Left hindlimb (tissue), 1 donor: ENCODE data around the gene INAVA.

Experiments
- DNase-seq: peaks from one replicate; pipeline ENCODE4 v3.0.0-alpha.2; 2018

INAVA gene, protein sequence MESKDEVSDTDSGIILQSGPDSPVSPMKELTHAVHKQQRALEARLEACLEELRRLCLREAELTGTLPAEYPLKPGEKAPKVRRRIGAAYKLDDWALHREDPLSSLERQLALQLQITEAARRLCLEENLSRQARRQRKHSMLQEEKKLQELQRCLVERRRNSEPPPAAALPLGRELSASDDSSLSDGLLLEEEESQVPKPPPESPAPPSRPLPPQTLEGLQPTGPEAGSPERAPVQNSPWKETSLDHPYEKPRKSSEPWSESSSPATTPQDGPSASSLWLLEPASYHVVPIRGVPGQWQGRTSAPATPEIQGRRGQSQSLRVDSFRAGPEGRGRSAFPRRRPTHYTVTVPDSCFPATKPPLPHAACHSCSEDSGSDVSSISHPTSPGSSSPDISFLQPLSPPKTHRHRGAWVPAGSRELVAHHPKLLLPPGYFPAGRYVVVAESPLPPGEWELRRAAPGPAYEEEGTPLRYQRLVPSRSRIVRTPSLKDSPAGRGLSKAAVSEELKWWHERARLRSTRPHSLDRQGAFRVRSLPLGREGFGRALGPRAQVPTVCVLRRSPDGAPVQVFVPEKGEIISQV

DNA sequence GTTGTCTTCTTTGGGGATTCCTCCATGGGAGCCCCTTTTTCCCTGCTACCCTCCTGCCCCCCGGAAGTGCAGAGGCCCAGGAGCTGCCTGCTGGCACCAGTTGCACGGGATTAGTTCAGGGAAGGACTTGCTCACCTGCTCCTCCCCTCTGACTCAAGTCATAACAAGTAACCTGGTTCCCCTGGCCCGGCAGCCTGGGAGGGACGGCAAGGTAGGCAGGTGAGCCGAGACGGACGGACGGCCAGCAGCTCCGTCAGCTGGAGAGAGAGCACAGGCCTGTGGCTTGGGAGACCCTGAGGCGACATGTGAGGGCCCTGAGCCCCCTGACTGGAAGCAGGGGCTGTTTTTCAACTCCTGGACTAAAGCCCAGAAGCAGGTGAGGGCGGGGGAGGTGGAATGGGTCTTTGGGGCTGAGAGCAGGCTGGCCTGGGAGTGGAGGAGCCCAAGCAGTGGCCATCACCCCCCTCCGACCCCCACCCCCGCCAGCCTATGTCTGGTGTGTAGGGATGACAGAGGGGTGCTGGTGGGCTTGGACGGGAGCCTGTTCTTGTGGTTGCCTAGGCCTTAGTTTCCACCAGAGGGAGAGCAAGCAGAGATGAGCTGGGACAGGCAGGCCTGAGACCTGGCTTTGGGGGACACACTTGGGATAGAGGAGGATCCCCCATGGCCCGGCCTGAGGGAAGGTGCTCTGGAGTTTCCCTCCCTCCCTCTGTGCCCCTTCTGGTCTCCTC lies at the start of gene INAVA:
Gene INAVA, plus strand, starts transcription at position 189 of the 731 bp plus-strand sequence. CDS start 3,501 bp downstream, outside the sequence.
- no peak for DNase-seq

DNA sequence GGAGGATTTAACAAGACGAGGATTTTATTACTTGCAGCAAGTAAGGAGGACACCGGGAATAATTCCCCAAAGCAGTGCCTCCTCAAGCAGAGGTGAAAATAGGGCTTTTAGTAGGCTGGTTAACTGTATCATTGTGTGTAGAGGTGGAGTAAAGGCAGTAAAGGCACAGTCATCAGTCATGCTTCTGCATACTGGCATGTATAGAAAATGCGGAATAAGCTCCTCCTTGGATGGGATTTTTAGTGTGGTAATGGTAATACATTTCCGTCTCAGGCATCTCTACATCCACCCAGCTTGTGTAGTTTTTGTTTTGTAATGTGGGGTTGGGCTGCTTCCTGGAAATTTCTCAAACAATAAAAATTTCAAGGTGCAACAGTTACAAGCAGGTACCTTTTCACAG lies 49.3 kb upstream of the INAVA start:
- no peak for DNase-seq

DNA sequence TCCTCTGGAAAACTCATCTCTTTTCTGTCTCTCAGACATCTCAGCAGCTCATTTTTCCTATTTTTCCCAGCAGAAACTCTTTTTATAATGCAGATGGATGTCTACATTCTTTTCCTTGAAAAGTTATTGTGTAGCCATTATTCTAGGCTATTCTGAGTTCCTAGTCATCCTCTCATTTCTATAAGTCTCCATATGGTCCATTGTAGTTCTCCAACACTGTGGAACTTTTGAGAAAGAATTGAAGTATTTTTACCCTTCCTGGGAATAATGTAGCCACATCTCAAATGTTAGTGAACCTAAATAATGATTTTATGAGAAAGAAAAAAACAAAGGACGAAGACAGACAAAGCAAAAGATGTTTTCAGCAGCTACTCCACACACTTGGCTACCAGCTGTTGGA lies 48.3 kb upstream of the INAVA start:
- no peak for DNase-seq

DNA sequence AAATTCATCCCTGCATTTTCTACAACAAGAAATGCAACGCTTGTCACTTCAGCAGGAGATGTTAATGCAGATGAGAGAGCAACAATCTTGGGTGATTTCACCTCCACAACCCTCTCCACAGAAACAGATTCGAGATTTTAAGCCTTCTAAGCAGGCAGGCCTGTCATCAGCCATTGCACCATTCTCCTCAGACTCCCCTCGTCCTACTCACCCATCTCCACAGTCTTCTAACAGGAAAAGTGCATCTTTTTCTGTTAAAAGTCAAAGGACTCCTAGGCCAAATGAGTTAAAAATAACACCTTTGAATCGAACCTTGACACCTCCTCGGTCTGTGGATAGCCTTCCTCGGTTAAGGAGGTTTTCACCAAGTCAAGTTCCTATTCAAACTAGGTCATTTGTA lies 45.3 kb upstream of the INAVA start:
- DNase-seq, result no peak

DNA sequence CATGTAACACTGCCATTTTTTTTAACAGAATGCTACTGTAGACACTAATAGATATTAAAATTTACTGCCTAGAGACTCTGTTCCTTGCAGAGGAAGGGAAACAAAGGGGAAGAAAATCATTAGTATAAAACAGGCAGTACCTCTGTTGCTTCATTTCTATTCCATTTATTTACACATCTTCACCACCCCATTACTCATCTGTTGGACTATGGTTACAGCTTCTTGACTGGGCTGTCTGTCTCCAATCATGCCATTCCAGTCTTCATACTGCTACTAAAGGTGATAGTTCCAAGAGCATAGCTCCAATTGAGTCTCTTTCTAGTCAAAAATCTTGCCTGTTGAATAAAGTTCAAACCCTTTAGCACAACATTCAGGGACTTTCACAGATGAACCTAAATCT lies 44.1 kb upstream of the INAVA start:
- no peak for DNase-seq

DNA sequence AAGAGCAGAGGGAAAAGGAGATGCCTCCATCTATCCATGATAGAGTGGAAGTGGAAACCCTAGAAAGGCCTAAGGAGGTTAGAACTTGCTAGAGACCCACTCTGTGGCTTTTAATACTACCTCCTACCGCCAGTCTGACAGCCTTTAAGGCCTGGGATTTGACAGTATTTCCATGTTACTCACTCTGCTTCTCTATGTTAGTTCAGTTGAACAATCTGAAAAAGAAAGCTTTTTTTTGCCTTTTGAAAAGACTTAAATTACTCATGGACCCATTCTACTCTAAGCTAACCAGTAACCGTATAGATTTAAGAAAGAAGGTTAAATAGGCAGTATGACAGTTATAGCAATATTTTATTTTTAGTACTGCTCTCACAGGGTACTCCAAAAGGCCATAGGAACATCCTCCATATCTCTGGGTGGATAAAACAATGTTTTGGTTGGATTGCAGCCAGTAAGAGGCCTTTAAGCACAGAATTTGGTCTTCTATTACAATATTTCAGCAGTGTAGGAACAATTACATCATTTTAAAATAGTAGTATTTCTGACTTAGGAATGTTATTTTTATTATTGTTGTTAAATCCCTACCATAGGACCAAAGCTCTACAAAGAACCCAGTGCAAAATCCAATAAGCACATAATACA lies 37.9 kb upstream of the INAVA start:
- DNase-seq, result no peak

DNA sequence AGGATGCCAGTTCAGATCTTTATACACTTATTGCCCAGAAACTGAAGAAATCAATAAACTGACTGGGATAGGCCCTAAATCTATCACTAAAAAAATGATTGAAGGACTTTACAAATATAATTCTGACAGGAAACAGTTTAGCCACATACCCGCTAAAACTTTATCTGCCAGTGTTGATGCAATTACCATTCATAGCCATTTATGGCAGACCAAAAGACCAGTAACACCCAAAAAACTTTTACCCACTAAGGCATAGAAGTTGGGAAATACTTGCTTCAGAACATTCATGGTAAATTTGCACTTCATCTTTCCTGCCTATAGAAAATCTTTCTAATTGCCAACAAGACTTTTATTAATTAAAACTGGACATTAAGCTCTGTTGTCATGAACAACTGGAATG lies 36.9 kb upstream of the INAVA start:
- no peak for DNase-seq

DNA sequence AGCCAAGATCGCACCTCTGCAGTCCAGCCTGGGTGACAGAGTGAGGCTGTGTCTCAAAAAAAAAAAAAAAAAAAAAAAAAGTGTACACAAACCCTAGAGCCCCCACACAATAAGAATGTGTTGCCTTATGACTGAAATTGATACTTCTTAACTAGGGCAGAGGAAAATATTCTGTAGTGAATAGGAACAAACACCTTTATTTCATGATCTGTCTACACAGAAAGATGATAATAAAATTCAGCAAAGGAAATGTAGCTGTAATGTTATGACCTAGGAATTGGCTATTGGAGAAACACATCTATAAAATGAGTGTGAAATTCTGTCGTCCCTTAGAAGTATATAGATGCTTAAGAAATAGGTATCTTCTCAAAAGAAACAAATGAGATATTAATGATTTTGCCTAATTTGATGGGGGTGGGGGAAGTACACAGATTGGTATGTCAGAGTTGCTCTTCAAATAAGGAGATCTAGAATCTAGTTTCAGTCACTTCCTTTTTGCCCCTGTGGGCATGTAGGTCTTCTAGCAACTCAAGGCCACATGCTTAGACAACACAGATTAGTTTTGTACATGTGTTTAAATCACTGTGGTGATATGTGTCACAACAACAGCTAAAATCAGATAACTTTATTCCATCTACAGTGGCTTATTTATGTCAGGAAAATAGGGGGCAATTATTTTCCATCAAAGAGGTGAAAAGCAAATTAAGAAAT lies 32.6 kb upstream of the INAVA start:
- DNase-seq, result no peak

DNA sequence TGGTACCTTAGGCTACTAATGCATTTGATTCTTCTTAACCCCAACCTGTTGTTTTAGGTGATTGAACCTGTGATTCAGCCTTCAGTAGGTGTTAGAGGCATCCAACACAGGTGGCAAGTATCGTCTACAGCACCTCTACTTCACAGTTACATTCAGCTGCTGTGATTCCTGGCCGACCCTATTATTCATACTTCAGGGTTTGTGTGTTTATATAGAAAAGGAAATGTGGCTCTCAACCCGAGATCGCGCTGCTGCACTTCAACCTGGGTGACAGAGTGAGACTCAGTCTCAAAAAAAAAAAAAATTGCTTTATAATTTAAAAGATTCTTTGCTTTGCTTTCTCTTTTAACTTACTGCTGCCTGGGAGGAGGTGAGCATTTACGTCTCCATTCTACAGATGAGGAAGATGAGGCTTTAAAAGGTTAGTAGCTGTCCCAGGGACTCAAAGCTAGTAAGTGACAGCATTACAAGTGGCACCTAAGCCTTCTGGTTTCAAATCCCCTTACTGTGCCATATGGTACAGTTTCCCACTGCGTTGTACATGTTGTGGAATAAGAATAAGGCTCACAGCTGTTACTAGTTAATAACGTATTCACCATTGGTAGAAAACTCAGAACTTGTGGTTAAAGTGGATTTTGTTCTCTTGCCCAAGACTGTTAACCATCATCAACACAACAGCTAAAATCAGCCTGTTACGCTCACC lies 31.8 kb upstream of the INAVA start:
- DNase-seq, result no peak

DNA sequence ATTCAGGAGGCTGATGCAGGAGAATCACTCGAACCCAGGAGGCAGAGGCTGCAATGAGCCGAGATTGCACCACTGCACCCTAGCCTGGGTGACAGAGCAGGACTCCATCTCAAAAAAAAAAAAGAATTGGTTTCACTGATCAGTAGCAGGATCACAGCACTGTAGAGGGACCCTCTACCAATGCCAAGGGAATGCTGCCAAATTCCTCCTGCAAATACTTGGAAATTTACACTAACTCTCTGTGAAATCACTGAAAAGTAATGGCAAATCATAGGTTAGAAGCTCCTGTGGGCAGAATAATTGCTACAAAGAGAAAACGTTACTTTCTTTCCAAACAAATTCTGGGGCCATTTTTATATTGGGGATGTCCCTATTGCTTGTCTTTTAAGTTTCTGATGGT lies 28.6 kb upstream of the INAVA start:
- no peak for DNase-seq

DNA sequence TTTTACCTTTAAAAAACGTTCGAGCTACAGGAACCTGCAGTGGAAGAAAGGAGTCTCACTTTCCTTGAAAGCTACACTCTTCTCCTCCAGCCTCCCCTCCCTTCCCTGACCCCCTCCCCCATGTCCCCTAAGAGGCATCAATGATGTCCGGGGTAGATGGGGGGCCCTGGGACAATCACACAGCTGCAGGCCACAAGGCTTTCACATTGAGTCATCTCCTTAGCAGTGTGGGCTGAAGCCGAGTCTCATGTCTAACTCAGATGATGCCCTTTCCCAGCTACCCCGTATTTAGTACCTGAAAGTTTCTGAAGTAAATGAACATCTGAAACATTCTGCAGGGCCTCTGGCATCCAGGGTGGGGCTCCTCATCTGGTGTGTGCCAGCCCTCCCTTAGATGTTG lies 28.2 kb upstream of the INAVA start:
- DNase-seq, result no peak

DNA sequence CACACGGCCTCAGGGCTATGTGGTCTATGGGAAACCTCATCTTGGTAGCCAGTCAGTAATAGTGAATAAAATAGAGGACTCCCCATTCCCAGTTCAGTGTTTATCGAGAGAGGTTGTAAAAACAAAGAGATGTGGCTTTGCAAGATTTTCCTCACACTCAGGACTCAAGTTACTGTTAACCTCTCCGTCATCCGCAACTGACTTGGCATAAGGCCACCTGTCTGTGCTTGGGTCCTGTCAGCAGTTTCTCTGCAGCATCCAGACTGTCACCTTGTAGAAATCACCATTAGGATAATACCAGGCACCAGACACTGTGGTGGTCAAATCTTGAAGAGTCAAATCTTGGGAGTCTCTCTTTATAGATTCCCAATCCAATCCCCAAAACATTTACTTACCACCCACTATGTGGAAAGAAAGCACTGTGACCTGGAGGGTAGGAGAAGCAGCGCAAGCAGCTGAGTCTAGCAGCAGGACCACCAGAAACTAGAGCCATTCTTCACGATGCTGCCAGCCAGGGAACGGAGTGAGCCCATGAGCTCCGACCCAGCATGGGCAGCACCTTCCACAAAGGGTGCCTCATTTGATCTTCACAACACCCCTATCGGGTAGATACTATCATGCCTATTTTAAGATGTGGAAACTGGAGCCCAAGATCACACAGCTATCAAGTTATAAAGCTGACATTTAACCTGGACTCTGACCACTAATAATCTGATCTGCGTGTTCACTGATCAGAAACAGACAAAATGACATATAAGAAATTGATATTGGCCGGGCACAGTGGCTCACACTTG lies 27.5 kb upstream of the INAVA start:
- no peak for DNase-seq

DNA sequence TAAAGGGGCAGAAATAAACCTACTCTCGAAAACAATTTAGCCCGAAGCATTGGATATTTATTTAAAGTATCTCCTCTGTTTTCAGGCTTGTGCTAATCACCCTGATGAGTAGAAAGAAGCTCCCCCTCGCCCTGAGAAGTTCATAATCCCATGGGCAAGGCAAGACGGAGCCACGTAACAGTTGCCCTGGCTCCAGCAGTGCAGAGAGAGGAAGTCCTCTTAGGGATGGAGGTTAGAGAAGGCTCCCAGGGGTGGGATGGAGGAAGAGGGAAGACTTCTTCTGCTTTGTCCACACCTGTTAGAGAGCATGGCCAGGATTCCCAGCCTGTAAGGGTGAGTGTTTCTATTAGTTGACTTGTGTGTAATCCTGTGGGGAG lies 25.3 kb upstream of the INAVA start:
- DNase-seq, result no peak

DNA sequence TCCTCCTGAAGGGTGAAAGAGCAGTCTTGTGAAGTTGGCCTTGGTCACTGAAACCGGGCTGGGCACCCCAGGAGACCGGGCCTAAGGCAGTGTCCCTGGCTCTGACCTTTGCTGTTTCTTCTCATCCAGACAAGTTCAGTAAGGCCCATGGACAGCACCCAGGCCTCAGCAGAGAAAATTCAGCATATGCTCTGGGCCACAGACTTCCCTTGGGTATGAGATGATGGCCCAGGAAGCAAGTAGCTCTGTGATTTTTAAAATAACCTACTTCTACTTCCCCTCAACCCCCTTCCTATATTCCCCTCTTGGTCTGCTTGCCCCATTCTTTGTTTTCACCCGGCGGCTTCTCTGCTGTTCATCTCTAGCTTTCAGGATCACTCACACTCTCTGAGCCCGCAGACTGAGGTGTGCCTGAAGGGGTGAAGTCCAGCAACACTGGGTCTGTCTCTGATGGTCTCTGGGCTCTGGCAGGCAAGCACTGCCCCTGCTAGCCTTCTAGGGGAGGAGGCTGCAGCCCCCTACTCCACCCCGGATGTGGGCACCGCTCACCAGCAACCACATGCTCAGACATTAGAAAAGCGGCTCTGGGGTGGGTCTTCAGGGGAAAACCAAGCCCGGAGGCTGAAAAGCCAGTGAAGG lies 24.8 kb upstream of the INAVA start:
- no peak for DNase-seq

DNA sequence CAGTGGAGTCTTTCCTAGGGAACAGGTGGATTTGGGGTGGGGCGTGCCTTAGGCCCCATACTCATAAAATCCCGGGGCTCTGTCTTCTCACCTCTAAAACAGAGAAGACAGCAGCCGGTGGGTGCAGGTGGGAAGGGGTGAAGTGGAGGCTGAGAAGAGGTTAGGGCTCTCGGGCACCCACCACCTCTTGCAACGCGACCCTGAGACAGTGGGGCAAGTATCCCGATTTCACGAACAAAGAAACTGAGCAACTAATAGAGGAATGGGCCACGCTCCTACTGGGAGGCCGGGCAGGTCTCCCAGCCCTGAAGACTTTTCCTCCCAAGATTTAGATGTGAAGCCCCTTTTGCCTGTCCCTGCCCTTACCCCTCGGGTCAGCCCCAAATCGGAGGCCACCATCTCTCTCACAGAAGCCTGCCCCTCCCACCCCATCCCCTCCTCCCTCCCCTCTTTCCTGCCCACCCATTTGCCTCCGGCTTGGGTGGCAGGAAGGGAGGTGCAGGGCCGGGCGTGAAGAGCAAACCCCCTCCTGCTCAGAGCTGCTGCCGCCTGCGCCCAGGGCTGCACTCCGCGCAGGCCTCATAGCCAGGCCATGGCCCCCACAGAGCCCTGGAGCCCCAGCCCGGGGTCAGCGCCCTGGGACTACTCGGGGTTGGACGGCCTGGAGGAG lies 22.1 kb upstream of the INAVA start, which contains the start of gene GPR25:
Gene GPR25, plus strand, starts transcription at position 536 of the 670 bp plus-strand sequence. Its CDS starts 57 bp downstream, at position 593.
- DNase-seq, result no peak

DNA sequence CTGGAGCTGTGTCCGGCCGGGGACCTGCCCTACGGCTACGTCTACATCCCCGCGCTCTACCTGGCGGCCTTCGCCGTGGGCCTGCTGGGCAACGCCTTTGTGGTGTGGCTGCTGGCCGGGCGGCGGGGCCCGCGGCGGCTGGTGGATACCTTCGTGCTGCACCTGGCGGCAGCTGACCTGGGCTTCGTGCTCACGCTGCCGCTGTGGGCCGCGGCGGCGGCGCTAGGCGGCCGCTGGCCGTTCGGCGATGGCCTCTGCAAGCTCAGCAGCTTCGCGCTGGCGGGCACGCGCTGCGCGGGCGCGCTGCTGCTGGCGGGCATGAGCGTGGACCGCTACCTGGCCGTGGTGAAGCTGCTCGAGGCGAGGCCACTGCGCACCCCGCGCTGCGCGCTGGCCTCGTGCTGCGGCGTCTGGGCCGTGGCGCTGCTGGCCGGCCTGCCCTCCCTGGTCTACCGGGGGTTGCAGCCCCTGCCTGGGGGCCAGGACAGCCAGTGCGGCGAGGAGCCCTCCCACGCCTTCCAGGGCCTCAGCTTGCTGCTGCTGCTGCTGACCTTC lies 21.5 kb upstream of the INAVA start:
- DNase-seq, result no peak

DNA sequence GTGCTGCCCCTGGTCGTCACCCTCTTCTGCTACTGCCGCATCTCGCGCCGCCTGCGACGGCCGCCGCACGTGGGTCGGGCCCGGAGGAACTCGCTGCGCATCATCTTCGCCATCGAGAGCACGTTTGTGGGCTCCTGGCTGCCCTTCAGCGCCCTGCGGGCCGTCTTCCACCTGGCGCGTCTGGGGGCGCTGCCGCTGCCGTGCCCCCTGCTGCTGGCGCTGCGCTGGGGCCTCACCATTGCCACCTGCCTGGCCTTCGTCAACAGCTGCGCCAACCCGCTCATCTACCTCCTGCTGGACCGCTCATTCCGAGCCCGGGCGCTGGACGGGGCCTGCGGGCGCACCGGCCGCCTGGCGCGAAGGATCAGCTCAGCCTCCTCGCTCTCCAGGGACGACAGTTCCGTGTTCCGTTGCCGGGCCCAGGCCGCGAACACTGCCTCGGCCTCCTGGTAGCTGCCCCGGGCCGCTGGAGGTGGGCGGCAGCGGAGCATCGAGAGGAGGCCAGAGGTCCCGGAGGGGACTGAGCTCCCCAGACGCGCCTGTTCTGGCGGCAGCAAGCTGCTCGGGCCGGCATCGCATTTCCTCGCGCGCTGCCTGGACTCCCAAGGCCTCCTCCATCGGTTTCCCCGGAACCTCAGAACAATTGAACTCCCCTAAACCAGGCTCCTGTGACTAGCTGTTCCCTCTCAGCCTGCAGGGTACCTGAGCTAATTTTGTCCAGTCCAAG lies 20.9 kb upstream of the INAVA start:
- no peak for DNase-seq

DNA sequence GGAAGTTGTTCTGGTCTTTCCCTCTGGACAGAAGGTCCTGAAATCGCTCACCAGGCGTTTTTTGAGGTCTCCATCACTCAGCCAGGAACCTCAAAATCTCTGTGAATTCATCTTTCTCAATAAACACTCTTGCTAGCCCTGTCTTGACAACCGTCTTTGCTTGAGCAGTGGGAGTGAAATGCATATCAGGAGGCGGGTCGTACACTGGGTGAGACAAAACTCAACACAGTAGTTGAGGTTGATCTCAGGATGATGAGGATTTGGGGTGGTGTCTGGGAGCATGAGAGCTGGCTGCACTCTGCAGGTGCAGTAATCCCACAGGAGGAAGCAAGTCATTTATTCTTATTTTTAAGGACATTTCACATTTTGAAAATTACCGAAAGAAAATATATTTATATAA lies 20.0 kb upstream of the INAVA start:
- no peak for DNase-seq

DNA sequence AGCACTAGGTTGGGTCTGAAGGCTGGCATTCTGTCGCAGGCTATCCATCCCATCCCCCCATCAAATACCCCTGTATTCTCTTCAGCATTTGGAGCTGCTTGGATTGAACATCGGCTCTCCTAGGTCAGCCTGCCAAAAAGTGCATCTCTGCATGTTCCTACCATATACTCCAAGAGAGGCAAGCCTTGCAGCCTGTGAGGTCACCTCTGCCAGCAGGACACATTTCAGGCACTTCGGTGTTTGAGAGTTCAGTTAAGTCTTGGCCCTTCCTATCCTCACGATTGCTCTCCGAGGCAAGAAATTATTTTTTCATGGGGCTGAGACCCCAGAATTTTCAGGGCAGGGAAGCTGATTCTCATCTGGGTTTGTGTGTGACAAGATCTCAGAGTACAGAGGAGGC lies 19.3 kb upstream of the INAVA start:
- DNase-seq, result no peak
